ENCODE results near the gene NTSR1.

GRCh38 chr20:62686869-62687830 lies 21.5 kb upstream of the NTSR1 start:
- TF ChIP-seq CTCF (IDR thresholded peaks at IDR 0.05; ENCODE audit: low read depth, low read length, poor library complexity, severe bottlenecking) (no peak), EZH2phosphoT487 (IDR thresholded peaks at IDR 0.05; ENCODE audit: borderline replicate concordance, low read length) (no peak)

All from DOHH2 (cell line).